ENCODE measurements around the gene PPM1J. TPM values are rescaled to one million over a fixed set of nuclear protein-coding genes. Genes with fewer than 3 reads are reported as not detected.
"Not testable (repeated sequence)": the region's sequence is repeated elsewhere in the genome, so short reads cannot be mapped to it uniquely, and the experiment has no call there.

The PPM1J gene
- total RNA-seq, 4 donors from 2014 or later = 6.6 to 22.1 (median 13.4) TPM

DNA sequence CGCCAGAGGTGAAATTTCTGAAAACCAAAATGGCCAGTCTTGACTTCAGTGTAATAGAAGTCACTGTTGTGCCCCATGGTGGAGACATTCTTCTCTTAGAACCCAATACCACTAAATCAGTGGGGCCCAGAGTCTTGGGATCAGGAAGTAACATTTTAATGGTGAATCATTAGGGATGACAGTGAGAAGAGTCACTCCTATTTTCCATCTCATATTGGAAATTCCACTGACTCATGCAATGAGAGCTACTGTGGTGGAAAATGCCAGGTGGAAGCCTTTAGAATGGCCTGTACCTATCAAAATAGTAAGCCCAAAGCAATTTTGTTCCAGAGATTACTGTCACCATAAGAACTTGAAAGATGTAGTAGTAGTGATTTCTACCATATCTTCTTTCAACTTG, 20.6 kb upstream of the PPM1J start:
- no peak overlapping the region for H3K4me3 ChIP-seq
- H3K9me3 ChIP-seq = no peaks in the 10 kb centered on the region
- no peak for TF ChIP-seq POLR2AphosphoS5 (IDR thresholded peaks at IDR 0.05)
- TF ChIP-seq EP300 (IDR thresholded peaks at IDR 0.05) = no peak
- no peak for TF ChIP-seq CTCF (IDR thresholded peaks at IDR 0.05)
- no peak for TF ChIP-seq POLR2A (IDR thresholded peaks at IDR 0.05)
- no peaks in the 10 kb centered on the region for H3K36me3 ChIP-seq
- no peaks in the 10 kb centered on the region for H3K4me1 ChIP-seq
- H3K27ac ChIP-seq = no peak overlapping the region
- H3K27me3 ChIP-seq = no peaks in the 10 kb centered on the region
- 95% methylated on average over 1 of the region's 1 CpG for WGBS
- no peak for DNase-seq (ENCODE audit: low spot score in 2 of 2)

DNA sequence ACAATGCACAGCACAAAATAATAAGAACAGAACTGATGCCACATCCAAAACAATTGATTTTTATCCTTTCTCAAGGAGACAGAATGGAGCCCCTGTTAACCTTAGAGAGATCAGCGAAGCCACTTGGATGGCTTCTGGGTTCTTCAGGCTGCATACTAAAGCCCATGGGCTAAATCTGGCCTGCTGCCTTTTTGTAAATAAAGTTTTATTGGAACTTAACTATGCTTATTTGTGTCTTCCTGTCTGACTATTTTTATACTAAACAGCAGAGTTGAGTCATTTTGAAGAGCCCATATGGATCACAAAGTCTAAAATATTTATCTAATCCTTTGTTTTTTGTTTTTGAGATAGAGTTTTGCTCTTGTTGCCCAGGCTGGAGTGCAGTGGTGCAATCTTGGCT, 16.3 kb upstream of the PPM1J start:
- no peaks in the 10 kb centered on the region for H3K4me1 ChIP-seq
- H3K9me3 ChIP-seq = no peaks in the 10 kb centered on the region
- 100% methylated on average over 1 of the region's 1 CpG for WGBS
- TF ChIP-seq POLR2A (IDR thresholded peaks at IDR 0.05) (no peak), CTCF (IDR thresholded peaks at IDR 0.05) (no peak), POLR2AphosphoS5 (IDR thresholded peaks at IDR 0.05) (no peak), EP300 (IDR thresholded peaks at IDR 0.05) (no peak)
- no peaks in the 10 kb centered on the region for H3K36me3 ChIP-seq
- no peak overlapping the region for H3K4me3 ChIP-seq
- H3K27me3 ChIP-seq = no peaks in the 10 kb centered on the region
- H3K27ac ChIP-seq = no peak overlapping the region
- no peak for DNase-seq (ENCODE audit: low spot score in 2 of 2)

DNA sequence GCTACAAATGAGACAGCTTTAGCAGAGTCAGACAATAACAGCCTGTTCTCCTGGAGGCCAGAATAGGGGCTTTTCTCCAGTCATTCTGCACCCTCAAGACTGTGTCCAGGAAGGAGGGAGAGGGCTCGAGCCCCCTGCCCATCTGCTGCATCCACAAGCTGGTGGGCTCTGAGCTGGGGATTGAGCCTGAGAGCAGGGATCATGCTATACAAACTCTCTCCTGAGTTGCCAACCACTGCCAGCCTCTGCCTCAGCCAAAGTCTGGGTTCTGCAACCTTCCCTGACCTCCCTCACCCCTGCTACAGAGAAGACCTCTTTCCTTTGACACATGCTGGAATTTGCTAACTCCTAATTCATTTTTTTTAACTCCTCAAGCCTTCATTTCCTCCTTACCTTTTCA, 14.8 kb upstream of the PPM1J start:
- no peaks in the 10 kb centered on the region for H3K36me3 ChIP-seq

GRCh38 chr1:112729011-112729410, 13.9 kb upstream of the PPM1J start:
- 74% methylated on average over 3 of the region's 3 CpGs for WGBS

More for the DNA sequence above, 14.8 kb upstream of the PPM1J start:
- TF ChIP-seq CTCF (IDR thresholded peaks at IDR 0.05) = no peak
- TF ChIP-seq EP300 (IDR thresholded peaks at IDR 0.05) = no peak
- no peak for TF ChIP-seq POLR2A (IDR thresholded peaks at IDR 0.05)
- TF ChIP-seq POLR2AphosphoS5 (IDR thresholded peaks at IDR 0.05) = no peak
- WGBS = 63% methylated on average over 1 of the region's 1 CpG
- Histone ChIP-seq H3K9me3 (no peaks in the 10 kb centered on the region), H3K27ac (no peak overlapping the region), H3K27me3 (no peaks in the 10 kb centered on the region), H3K4me3 (no peak overlapping the region), H3K4me1 (no peaks in the 10 kb centered on the region)
- DNase-seq (ENCODE audit: low spot score in 2 of 2) = no peak

DNA sequence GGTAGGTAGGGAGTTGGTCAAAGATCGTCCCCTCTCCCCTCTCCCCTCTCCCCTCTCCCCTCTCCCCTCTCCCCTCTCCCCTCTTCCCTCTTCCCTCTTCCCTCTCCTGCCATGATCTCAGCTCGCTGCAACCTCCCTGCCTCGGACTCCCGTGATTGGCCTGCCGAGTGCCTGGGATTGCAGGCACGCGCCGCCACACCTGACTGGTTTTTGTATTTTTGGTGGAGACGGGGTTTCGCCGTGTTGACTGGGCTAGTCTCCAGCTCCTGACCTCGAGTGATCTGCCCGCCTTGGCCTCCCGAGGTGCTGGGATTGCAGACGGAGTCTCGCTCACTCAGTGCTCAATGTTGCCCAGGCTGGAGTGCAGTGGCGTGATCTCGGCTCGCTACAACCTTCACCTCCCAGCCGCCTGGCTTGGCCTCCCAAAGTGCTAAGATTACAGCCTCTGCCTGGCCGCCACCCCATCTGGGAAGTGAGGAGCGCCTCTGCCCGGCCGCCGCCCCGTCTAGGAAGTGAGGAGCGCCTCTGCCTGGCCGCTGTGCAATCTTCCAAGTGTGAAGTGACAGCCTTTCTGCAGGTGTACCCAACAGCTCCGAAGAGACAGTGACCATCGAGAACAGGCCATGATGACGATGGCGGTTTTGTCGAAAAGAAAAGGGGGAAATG, 13.3 kb upstream of the PPM1J start:
- H3K36me3 ChIP-seq; H3K9me3 ChIP-seq; H3K27me3 ChIP-seq; DNase-seq (ENCODE audit: low spot score in 2 of 2); H3K4me3 ChIP-seq; H3K4me1 ChIP-seq; H3K27ac ChIP-seq: not testable (repeated sequence)
- WGBS = 94% methylated on average over 23 of the region's 33 CpGs

More at GRCh38 chr1:112729011-112729410, 13.9 kb upstream of the PPM1J start:
- H3K36me3 ChIP-seq; H3K4me1 ChIP-seq; H3K4me3 ChIP-seq; H3K27ac ChIP-seq; DNase-seq (ENCODE audit: low spot score in 2 of 2); H3K9me3 ChIP-seq; H3K27me3 ChIP-seq: not testable (repeated sequence)

GRCh38 chr1:112727716-112728115, 12.6 kb upstream of the PPM1J start:
- H3K4me3 ChIP-seq = no peak overlapping the region
- no peaks in the 10 kb centered on the region for H3K9me3 ChIP-seq
- no peak overlapping the region for H3K27ac ChIP-seq
- no peak for TF ChIP-seq EP300 (IDR thresholded peaks at IDR 0.05)
- TF ChIP-seq POLR2A (IDR thresholded peaks at IDR 0.05) = no peak
- TF ChIP-seq CTCF (IDR thresholded peaks at IDR 0.05) = no peak
- TF ChIP-seq POLR2AphosphoS5 (IDR thresholded peaks at IDR 0.05) = no peak
- no peak for DNase-seq (ENCODE audit: low spot score in 2 of 2)
- H3K36me3 ChIP-seq = no peaks in the 10 kb centered on the region
- H3K27me3 ChIP-seq = no peaks in the 10 kb centered on the region
- H3K4me1 ChIP-seq = peaks cover 6% of the 10 kb centered on the region
- 50% methylated on average over 2 of the region's 2 CpGs for whole genome bisulfite sequencing

GRCh38 chr1:112724240-112724639, 9.1 kb upstream of the PPM1J start:
- H3K4me3 ChIP-seq; H3K9me3 ChIP-seq; H3K36me3 ChIP-seq; DNase-seq (ENCODE audit: low spot score in 2 of 2); H3K27ac ChIP-seq; H3K27me3 ChIP-seq: not testable (repeated sequence)
- WGBS = 94% methylated on average over 4 of the region's 4 CpGs
- H3K4me1 ChIP-seq = peaks cover 15% of the 10 kb centered on the region

All from suprapubic skin (tissue), 4 donors.